SH-SY5Y (cell line): ENCODE data around the gene COPS7A.

Source experiments
- GATA2 ChIP-seq: IDR thresholded peaks from 2 replicates; pipeline ENCODE4 v1.6.1; 2011; ENCODE audit warnings: mild to moderate bottlenecking, low read depth, low read length
- GATA3 ChIP-seq: IDR thresholded peaks from 2 replicates; pipeline ENCODE4 v1.6.1; 2011; ENCODE audit warnings: low read depth, mild to moderate bottlenecking, low read length, moderate library complexity

GRCh38 chr12:6688543-6688998 is 35.3 kb upstream of the COPS7A start:
- no peak for TF ChIP-seq GATA2
- TF ChIP-seq GATA3, result no peak
